M059J (cell line): ENCODE data around the gene SUPT3H. TPM values are rescaled to one million over a fixed set of nuclear protein-coding genes. Genes with fewer than 3 reads are reported as not detected.

Experiments
- DNase-seq: peaks from one replicate; pipeline ENCODE4 v3.0.0-alpha.2; 2012; ENCODE audit warnings: low read depth
- total RNA-seq: library from RNA; depleted of rRNA; stranded (reverse); fragments of >200 nt; shearing (Covaris generic); gene quantifications from 2 replicates; pipeline ENCODE4 v1.2.3, GENCODE V29; 2014

SUPT3H gene
- total RNA-seq, 1 experiment from 2014 or later, result 4.5 TPM

GRCh38 chr6:45388328-45388727, 10.6 kb upstream of the SUPT3H start:
- DNase-seq, result no peak

DNA sequence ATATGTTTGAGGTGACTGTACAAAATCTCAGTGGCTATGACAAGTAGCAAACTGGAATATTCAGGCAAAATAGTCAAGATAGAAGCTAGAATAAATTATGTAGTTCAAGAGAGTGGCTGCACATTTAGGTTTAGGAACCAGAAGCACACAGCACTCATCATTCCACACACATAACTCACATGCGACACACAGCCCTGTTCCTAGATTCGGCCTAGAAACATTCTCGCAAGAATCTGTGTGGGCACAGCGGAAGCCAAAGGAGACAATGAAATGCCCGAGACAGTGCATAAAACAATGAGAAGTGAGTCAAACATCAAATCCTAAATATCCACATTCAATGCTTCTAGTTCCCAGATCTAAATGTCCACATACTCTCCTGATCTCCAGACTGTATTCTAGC, 9.5 kb upstream of the SUPT3H start:
- DNase-seq, result peak; percentile 54

DNA sequence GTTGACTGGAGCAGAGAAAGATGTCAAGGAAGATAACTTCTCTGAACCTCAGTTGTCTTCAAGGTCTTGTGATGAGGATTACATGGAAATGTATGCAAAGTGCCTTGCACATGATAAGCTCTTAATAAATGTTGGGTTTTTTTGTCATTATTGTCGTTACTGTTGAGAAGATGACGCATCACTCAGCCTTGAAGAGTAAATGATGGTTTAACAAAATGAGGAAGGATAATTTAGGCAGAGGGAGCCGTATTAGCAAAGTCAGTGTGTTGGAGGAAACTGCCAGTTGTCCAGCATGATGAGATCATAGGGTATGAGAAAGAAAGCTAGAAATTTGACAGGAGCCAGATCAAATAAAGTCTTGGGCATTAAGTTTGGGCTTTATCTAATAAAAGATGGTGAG, 8.8 kb upstream of the SUPT3H start:
- no peak for DNase-seq

DNA sequence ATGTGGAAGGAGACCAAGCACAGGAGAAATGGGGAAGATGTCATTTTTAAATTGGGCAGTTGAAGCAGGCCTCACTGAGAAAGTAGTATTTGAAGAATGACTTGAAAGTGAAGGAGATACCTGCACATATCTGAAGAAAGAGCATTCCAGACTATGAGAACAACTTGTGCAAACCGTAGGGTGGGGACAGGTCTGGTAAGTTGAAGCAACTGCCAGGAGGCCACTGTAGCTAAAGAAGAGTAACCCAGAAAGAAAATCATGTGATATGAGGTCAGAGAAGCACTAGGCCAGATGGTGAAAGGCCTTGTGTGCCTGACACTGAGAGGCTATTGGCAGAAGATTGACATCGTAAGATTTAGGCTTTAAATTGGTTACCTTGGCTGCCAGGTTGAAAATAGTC, 4.7 kb upstream of the SUPT3H start:
- DNase-seq, result no peak

DNA sequence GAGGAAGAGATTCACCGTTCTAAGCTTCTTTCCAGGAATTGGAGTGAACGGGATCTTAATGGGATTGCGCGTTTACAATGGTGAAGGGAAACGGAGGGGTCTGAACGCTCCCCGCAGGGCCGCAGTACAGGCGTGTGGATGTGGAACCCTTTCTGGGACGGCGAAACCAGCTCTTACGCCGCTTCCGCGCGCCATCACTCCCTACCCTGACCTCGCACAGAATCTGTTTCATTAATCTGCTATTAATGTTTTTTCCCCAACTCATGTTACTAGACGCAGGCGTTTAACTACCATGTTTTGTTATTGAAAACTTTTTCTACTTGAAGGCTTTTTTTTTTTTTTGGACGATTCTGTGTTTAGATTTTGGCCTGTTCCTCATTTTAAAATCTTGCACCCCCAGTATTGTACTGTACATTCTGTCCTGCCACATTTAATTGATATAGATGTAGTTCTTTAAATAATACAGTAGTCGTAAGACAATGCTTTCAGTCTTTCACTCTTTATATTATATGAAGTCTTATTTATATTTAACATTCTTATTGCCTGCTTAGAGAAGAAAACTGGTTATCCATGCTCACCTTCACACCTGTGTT, 696 bp upstream of the SUPT3H start:
- no peak for DNase-seq

DNA sequence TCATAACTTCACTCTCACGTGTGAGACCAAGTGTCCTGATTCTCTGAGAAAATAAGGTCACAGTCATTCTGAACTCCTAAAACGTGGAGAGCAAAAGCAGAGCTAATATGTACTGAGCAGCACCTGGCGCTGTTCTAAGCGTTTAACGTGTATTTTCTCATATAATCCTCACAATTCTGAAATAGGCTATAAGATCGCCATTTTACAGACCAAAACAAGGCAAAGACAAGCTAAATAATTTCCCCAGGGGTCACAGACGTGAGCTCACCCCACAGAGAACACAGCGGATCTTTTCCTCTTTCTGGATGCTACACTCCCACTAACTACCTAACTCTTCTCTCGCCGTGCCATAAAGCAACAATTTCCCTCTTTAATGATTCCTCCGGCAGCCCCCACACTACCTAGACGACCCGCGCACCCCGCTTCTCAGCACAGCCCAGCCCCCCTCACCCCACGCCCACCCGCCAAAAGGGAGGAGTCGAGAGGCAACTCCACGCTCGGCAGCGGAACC, 636 bp downstream of the SUPT3H start:
- peak; percentile 30 for DNase-seq

- peak; percentile 19 for DNase-seq
Observed at GRCh38 chr6:45376310-45377042, 1.3 kb downstream of the SUPT3H start.

DNA sequence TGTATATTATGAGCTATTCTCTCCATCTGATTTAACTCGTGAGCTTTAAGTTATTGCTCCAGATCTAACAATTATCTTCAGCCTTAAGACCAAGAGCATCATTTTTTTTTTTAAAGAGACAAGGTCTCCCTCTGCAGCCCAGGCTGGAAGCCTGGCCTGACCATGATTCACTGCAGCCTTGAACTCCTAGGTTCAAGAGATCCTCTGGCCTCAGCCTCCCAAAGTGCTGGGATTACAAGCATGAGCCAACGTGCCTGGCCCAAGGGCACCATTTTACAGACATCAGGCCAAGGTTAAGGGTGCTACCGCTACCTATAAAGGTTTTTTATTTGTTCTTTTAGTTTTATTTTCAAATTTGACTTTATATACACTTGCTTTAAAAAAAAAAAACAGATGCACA, 2.3 kb downstream of the SUPT3H start:
- peak; percentile 23 for DNase-seq

DNA sequence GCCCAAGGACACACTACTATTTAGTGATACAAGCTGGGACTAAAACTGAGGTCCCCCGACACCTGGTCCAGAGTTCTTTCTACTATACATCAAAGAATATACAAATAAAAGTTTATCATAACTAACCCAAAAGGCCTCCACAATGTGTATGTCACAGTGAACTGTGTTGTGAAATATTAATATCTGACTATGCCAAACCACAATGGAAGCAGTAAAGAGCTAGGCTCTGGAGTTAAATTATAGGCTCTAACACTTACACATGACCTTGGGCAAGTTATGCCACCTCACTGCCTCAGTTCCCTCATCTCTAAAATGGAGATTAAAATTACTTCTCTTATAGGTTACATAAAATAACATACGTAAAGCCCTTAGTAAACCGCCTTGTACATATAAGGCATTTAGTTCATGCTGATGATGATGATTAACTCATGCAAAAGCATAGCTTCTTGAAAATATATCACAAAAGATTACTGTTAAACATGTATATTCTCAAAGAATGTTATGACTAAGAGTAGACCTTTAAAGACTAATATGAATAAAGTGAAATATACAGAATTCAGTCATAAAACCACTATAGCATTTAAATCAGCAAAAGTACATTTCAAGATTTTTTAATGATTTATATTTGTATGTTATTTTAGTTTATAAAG, 5.7 kb downstream of the SUPT3H start:
- no peak for DNase-seq

DNA sequence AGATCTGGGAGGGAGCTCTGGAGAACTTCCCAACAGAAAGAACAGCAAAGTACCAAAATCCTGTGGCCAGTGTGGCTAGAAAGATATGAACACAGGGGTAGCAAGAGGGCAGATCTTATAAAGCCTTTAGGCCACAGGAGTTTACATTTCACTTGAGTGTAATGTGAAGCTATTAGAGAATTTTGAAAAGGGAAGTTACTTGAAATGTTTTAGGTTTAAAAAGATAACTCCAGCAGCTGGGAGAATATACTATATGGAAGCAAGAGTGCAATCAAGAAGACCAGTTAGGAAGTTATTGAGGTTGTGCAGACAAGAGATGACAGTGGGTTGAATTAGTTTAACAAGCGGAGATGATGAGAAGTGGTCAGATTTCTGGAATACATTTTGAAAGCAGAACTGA, 7.9 kb downstream of the SUPT3H start:
- peak; percentile 22 for DNase-seq

GRCh38 chr6:45367999-45368398, 9.7 kb downstream of the SUPT3H start:
- DNase-seq, result no peak

DNA sequence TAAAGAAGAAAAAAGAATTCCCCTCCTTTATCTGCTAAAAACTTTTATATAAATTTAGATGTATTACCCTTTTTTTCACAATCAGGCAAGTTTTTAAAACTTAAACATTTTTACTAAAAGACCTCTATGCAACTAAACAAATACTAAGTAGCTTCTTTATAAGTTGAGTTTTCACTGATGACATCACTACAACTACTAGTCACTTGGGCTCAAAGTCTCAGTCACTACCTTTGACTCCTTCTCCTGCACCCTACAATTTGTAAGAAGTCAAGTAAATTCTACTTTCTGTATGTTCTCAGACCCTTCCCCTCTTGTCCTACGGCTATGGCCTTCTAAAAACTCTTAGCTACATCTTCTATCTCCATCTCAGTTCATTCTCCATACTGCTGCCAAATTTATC, 11.2 kb downstream of the SUPT3H start:
- DNase-seq, result no peak

DNA sequence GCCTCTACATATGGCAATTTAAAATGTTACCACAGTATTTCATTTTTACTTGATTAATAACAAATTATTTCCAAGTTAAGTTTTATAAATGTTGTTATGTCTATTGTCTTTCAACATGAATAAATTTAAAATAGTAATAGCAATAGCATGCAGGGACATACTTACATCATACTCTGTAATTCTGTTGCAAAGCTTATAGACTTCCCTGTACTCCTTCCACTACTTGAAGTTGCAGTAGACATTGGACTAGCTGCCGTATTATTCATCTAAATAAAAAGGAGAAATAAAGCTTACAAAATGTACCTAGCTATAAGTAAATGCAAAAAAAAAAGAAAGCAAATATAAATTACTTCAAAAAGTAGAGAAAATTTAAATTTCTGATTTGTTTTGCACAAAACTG, 12.7 kb downstream of the SUPT3H start:
- no peak for DNase-seq

DNA sequence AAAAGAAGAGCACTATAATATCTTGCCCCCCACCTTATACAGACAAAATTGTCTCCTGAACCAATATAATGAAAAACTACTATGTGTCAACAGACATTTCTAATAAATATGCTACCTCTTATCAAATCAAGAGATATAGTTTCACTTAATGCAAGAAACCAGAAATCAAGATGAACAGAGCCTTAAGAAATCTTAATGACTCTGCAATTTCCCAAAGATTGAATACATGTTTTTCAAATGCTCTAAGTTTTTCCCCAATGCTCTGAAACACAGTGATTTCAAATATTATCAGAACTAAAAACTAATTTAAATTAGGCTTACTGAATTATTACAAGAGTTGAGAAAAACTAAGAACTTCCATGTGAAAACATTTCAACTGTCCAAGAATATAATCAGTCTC, 13.3 kb downstream of the SUPT3H start:
- DNase-seq, result no peak

GRCh38 chr6:45353654-45354053, 24.1 kb downstream of the SUPT3H start:
- no peak for DNase-seq

DNA sequence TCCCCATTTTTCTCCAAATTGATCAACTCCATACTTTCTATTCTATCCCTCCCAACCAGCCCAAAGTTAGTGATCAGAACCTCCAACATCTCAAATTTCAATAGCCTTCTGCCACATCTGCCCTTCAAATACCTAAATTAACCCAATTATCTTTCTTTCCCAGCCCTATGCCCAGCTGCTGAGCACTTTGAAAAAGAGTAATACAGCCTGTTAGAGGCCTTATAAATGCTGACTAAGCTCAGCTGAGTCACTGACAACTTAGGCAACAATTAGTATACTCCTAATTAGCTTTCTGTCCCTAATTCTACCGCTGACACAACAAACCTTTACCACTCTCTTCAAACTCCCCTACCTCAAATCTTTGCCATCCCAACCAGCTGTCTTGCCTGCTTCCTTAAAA, 26.1 kb downstream of the SUPT3H start:
- DNase-seq, result no peak

GRCh38 chr6:45351076-45351475, 26.7 kb downstream of the SUPT3H start:
- no peak for DNase-seq

- DNase-seq, result no peak
Observed at GRCh38 chr6:45350186-45350710, 27.5 kb downstream of the SUPT3H start.

- no peak for DNase-seq
Observed at GRCh38 chr6:45344900-45345299, 32.8 kb downstream of the SUPT3H start.

GRCh38 chr6:45328523-45328922, 49.2 kb downstream of the SUPT3H start:
- DNase-seq, result no peak

DNA sequence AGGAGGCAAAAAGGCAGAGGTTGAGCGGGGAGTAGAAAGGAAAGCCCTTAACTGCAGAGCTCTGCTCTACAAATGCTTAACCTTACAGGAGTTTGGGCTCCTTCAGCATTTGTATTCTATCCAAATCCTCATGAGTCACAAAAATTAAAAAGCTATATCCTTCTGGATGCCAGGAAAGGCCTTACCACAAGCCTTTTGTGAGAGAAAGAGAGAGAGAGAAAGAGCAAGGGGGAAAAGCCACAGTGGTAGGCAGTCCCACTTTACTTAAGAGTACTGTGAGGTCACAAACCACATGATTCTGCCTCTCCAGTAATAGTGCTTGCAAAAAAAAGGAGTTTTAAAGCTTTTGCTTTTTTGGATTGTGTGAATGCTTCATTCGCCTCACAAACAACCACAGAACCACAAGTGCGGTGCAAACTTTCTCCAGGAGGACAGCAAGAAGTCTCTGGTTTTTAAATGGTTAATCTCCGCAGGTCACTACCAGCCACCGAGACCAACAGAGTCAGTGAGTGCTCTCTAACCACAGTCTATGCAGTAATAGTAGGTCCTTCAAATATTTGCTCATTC, 49.7 kb downstream of the SUPT3H start, which contains the start of gene RUNX2:
Gene RUNX2 (plus strand): TSS at position 375 of the 567 bp plus-strand sequence. CDS start 397 bp downstream, outside the sequence.
- peak; percentile 96 for DNase-seq

DNA sequence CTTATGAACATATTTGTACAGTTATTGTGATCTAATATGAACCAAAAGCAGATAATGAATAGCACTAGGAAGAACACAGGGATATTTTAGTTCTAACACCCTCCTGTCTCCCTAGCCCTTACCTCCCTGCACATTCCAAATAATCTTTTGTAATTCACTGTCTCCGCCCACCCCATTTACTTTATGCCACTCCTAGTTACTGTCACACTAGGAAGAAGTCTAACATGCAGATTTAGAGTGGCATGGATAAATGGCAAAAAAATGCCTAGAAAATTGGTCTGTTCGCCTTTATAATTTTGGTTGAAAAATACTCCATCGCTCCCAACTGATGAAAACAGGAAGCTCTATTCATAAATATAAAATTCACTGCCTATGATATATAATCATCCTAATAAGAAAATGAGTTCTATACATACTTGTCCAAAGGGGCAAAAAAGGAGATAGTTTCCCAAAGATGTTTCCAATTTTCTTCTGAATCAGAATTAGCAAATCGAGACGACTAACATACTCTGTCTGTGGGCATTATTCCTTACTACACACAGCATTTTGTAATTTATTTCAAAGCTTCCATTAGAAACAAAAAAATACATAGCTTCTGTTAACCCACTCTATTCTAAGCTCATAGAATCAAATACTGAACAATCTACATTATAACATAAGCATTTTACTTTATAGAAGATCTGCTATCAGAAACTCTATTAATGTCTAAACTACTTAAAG, 50.9 kb downstream of the SUPT3H start:
- DNase-seq, result peak; percentile 8
